ENCODE results near the gene STARD10.

The STARD10 gene

GRCh38 chr11:72760539-72761405 is 33.1 kb downstream of the STARD10 start:
- no peak for DNase-seq

GRCh38 chr11:72759468-72759985 is 34.3 kb downstream of the STARD10 start:
- DNase-seq: no peak

DNA sequence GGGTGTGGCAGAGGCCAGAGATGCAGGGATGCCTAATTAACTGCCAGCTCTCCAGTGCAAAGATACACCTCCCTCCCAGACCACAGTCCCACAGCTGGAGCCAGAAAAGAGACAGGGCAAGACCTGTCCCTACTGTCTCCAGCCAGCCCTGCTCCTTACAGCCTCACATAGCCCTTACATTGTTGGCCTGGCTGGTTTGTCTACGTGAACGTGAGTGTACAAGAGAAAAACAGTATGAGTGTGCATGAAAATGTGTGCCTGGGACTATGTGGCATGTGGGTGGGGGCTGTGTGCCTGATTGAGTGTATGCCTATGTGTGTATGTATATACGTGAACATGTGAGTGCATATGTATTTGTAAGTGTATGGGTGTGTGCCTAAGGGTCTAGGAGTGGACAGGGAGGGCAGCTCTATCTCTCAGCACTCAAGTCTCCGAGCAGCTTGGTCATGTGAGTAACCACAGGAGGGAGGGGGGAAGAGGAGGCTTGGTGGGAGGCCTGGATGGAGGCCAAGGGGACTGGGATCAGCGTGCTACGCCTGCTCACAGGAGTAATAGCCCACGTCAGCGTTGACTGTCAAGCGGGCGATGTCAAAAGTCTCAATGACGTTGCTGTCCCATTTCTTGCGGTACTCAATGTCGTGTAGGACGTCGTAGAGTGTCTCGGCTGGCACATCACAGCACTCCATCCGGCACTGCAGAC is 35.0 kb downstream of the STARD10 start:
- no peak for DNase-seq

- DNase-seq: no peak
Measured at GRCh38 chr11:72758304-72758689, 35.5 kb downstream of the STARD10 start.

DNA sequence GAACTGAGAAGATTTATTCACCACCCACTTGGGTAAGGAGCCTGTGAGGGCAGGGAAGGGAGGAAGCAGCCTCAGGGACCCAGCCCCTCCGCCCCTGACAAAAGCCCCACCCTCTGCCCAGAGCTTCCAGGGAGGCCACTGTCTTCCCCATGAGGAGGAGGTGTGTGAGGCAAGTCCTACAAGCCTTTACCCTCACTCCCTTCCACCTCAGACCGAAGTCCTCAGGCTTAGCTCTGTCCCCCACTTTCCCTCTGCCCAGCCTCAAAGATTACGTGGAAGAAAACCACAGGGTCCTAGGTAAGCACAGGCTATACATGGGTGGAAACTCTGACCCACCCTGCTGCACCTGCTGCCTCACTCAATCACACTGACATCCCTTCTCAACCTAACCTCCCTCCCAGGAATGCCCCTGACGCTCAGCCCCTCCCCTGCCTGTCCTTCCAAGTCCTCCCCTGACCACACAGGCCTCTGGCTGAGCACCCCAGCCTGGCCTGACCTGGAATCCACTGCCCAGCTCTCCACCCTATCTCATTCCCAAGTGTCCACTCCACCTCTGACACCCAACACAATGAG is 38.0 kb downstream of the STARD10 start:
- no peak for DNase-seq

DNA sequence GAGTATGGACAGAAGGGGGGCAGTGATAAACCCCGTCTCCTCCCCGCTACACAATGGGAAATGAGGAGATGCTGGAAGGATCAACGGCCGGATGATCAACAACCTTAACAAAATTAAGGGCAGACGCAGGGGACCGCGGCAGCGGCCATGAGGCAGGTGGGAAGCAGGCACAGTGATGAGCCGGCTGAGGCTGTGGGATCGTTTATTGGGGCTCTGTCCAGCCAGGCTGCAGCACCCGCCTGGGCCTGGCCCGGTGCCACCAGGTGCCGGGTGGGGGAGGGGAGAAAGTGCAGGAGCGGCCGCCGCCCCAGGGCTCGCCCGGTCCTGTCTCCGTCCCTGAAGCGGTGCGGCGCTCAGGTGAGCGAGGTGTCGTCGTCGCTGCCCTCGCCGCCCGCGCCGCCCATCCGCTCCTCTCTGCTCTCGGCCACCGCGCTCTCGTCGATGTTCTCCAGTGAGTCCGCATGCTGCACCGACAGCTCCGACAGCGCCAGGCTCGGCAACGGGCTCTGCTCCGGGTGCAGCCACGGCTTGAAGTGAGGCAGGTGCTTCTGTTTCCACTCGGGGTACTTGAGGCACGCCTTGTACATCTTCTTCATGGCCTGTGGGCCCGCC is 39.2 kb downstream of the STARD10 start:
- DNase-seq: no peak

GRCh38 chr11:72754149-72754543 is 39.7 kb downstream of the STARD10 start:
- no peak for DNase-seq

- no peak for DNase-seq
Measured at GRCh38 chr11:72753341-72754148, 40.3 kb downstream of the STARD10 start.

DNA sequence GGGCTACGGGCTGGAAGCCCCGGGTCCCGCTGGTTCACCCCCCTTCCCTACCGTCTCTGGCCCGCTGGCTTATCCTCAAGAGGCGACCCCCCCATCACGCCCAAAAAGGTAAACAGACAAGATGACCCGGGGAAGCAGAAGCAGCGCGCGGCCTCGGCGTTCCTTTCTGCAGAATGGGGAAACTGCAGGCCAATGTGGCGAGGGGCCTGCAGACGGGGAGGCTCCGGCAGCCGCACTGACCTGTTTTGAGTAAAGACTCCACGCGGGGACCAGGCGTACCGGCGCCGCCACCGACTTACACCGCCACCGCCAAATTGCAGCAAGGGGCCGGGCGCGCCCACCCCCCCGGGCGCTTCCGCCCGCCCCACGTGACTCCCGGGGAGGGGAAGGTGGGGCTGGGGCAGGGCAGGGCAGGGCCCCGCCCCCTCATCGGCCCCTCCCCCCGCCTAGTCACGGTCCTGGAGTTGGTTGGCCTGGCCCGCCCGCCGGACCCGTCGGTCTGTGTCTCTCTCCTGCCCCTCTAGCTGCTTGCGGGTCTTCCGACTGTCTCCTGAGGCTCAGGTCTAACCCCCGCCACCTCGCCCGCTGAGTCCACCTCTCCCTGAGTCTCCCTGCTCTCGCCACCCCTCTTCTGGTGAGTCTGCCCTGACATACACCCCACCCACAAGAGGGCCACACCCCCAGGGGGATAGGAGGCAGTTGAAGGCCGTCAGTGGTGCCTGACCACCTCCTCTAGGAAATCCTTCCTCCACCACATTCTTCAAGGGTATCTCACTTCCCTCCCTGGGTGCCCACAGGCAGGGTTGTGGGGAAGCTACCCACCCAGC is 41.5 kb downstream of the STARD10 start, which contains the start of gene ARAP1:
Gene ARAP1 (minus strand): TSS at position 321 of the 827 bp plus-strand sequence. CDS start 25,280 bp downstream, outside the sequence.
- peak; percentile 82 for DNase-seq

- DNase-seq: no peak
Measured at GRCh38 chr11:72751116-72752087, 42.4 kb downstream of the STARD10 start.

DNA sequence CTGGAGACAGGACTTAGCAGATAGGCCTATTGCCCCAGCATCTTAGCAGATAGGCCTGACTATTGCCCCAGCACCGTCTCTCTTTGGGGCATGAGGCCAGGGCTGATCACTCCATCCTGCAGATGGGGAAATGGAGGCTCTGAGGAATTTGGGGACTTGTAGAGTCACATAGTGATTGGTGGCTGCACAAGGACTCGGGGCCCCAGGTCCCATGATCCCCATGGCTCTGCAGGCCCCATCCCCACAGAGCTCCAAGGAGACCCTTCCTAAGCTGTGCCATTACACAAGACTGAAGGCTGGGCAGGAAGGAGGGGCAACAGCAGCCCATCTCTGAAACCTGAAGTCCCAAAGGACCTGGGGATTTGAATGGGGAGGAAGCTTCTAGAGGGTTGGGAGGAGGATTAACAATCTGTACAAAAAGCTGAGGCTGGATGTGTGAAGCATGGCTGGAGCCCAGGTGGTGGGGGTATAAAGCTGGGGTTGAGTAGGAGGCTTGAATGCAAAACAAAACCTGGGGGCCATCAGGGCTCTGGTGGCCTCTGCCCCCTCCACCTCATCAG is 43.2 kb downstream of the STARD10 start:
- no peak for DNase-seq

DNA sequence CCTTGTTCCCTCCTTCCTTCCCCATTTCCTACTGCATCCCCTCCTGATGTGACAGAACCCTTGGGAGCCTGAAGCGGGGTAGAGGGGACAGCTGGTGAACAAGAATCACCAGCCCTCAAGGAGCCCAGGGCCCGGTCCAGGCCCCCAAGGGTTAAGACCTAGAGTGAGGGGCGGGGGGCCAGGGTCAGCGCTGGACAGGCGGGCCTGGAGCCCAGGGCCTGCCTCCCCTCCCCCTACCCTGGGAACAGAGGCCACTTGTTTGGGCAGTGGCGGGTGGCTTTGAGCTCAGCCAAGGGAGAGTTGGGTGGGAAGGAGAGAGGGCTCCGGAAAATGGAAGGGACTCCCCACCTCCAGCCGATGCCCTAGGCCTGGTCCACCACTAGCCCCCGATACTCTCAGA is 43.8 kb downstream of the STARD10 start:
- no peak for DNase-seq

- no peak for DNase-seq
Measured at GRCh38 chr11:72747289-72747855, 46.5 kb downstream of the STARD10 start.

GRCh38 chr11:72746821-72747220 is 47.0 kb downstream of the STARD10 start:
- no peak for DNase-seq

DNA sequence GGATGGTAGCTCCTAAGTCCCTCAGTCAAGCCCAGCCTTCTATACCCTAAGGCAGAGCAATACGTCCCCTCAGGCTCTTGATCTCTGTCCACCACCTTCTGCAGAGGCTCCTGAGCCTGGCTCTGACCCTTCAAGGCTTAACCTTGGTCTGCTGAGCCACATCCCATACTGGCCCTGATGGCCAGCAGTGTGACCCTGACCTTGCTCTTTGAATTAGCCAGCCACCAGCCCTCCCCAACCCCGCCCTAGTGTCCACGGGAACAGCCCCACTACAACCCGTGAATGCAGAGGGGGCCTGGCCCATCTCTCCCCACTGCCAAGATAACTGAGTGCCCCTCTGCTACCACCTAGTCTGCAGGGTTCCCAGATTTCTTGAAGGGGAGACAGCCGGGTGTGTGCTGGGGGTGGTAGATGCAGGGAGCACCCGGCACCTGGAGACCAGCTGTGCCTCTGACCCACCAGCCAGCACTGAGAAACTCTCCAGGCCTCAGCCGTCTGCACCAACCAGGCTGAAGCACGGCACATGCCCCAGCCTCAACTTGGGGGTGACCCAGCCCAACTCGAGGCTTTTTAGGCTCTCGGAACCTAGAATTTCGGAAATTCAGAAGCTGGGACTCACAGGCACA is 47.8 kb downstream of the STARD10 start:
- no peak for DNase-seq

GRCh38 chr11:72745511-72745910 is 48.3 kb downstream of the STARD10 start:
- DNase-seq: no peak

DNA sequence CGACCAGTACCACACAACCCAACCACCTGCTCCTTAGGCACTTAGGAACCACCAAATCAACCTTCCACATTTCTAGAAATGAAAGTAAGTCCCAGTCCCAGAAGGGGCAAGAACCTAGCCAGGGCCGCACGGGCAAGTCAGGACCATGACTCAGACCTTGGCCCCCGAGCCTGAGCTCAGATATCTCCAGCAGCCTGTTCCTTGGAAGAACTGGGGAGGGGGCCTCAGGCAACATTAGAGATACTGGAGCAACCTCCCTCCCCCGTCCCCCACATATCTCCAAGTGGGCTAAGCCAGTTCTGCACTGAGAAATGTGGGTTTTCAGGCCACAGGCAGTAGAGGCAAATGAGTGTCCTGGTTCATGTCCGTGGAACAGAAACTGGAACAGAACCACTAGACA is 49.4 kb downstream of the STARD10 start:
- DNase-seq: no peak

DNA sequence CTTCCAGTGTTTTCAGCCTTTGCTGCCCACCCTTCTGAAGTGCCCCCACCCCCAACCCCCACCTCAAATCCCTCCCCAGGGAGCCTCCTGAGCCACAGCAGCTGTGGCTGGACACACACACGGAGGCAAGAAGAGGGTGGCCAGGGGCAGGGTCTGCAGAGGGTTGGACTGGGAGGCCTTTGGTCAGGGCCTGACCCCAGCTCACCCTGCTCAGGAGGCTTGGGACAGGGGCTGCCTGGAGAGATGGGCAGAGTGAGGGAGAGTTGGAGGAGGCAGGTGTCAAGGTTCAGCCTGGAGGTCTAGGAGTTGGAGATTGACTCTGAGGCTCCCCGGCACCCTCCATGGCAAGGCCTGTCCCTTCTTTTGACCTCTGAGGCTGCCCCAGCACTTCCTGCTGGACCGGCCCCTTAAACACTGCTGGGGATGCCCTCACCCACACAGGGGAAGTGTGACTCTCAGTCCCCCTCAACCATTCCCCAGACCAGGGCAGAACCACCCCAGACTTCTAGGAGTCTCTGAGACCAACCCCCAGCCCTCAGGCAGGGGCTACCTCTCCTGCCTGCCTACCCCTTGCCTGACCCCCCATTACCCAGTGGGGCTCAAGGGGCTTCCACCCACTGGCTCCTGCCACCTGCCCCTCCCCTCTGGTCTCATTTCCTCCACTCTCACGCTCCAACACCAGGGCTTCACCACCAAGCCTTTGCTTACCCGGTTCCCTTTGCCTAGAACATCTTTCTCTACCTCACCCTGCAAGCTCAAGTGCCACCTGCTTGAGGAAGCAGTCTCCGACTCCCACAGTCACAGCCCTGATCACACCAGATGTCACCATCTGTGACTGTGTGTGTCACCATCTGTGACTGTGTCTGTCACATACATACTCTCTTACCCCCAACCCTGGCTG is 50.3 kb downstream of the STARD10 start:
- DNase-seq: no peak

Measured in activated CD4-positive, alpha-beta T cell treated with anti-CD3 and anti-CD28 coated beads, Interleukin-10, Interleukin-2, amounts not matched to agents 100 ng/mL and 50 ng/mL, durations not matched to agents 16 hours and 8 hours (primary cell).